SK-N-SH (cell line): ENCODE data around the gene TARBP1. TPM values are rescaled to one million over a fixed set of nuclear protein-coding genes. Genes with fewer than 3 reads are reported as not detected.
A peak's percentile ranks its signal among the peaks of the same experiment; 100 is the strongest.

Source experiments
- CTCF ChIA-PET: fragments of 300-600, 350-600 bp; formaldehyde crosslinking; extraction: SDS; loops from one replicate; lab custom pipeline; 2021; lab: Yijun Ruan, JAX
- POLR2A ChIA-PET: fragments of 350-600 bp; sonication (Branson Sonifier 250); formaldehyde crosslinking; extraction: SDS; loops from one replicate; lab custom pipeline; 2020; ENCODE audit warnings: antibody characterized with exemption, inconsistent platforms; lab: Yijun Ruan, JAX
- DNase-seq: peaks from one replicate; pipeline ENCODE4 v3.0.0; 2012
- H2AFZ ChIP-seq: fragments of 200-600 bp; sonication (generic); 2 replicates; pipeline ENCODE4 v1.8.1; 2016; ENCODE audit warnings: antibody characterized with exemption, mild to moderate bottlenecking, low read depth
- H3F3A ChIP-seq: fragments of 200-600 bp; sonication (generic); replicated peaks from 2 replicates; pipeline ENCODE3; 2016; ENCODE audit warnings: antibody characterized with exemption, mild to moderate bottlenecking; ENCODE audit not compliant: insufficient read depth
- H3K27ac ChIP-seq, 2 experiments: fragments of 200-500 bp in 1 of 2; fragments of 200-600 bp in 1 of 2; sonication (Bioruptor generic) in 1 of 2; sonication (generic), shearing (Covaris generic) in 1 of 2; 2 replicates each; pipeline versions ENCODE4 v1.5.1 to v1.6.1; 2014 to 2016; ENCODE audit warnings: low read depth in 2 of 2, inconsistent platforms in 1 of 2, low read length in 1 of 2, mild to moderate bottlenecking in 1 of 2, mixed read lengths in 1 of 2
- H3K27me3 ChIP-seq: fragments of 200-600 bp; sonication (generic), shearing (Covaris generic); 2 replicates; pipeline ENCODE4 v1.6.1; 2016; ENCODE audit warnings: mixed run types; ENCODE audit not compliant: insufficient read depth
- H3K36me3 ChIP-seq, 2 experiments: fragments of 200-500 bp in 1 of 2; fragments of 200-600 bp in 1 of 2; sonication (Bioruptor generic) in 1 of 2; sonication (generic) in 1 of 2; replicated peaks in 1 of 2; 2 replicates each; pipeline versions ENCODE3 to v1.5.1; 2014 to 2016; ENCODE audit warnings: low read length in 1 of 2, mild to moderate bottlenecking in 1 of 2; ENCODE audit not compliant: insufficient read depth in 2 of 2, control insufficient read depth in 1 of 2
- H3K4me1 ChIP-seq, 2 experiments: fragments of 200-500 bp in 1 of 2; fragments of 200-600 bp in 1 of 2; sonication (Bioruptor generic) in 1 of 2; sonication (generic), shearing (Covaris generic) in 1 of 2; 2 replicates each; pipeline versions ENCODE4 v1.5.1 to v1.6.1; 2014 to 2016; ENCODE audit warnings: low read depth in 1 of 2, low read length in 1 of 2, mixed run types in 1 of 2; ENCODE audit not compliant: insufficient read depth in 2 of 2, control insufficient read depth in 1 of 2
- H3K4me2 ChIP-seq: fragments of 200-600 bp; sonication (generic), shearing (Covaris generic); 2 replicates; pipeline ENCODE4 v1.6.1; 2017; ENCODE audit warnings: mixed run types
- H3K4me3 ChIP-seq, 2 experiments: fragments of 200-500 bp in 1 of 2; fragments of 200-600 bp in 1 of 2; sonication (Bioruptor generic) in 1 of 2; sonication (generic), shearing (Covaris generic) in 1 of 2; 2 replicates each; pipeline versions ENCODE4 v1.5.1 to v1.8.1; 2014 to 2016; ENCODE audit warnings: low read depth in 2 of 2, inconsistent platforms in 1 of 2, low read length in 1 of 2, mild to moderate bottlenecking in 1 of 2, mixed read lengths in 1 of 2, moderate library complexity in 1 of 2
- H3K79me2 ChIP-seq: fragments of 200-600 bp; sonication (generic); 2 replicates; pipeline ENCODE4 v1.8.1; 2017; ENCODE audit warnings: mild to moderate bottlenecking; ENCODE audit not compliant: insufficient read depth
- H3K9ac ChIP-seq: fragments of 200-600 bp; sonication (generic); 2 replicates; pipeline ENCODE4 v1.6.1; 2017; ENCODE audit warnings: mixed run types
- H3K9me2 ChIP-seq: fragments of 200-600 bp; sonication (generic); 2 replicates; pipeline ENCODE4 v1.6.1; 2017; ENCODE audit warnings: mixed run types
- H3K9me3 ChIP-seq: fragments of 200-600 bp; sonication (generic); 2 replicates; pipeline ENCODE4 v1.6.1; 2017; ENCODE audit warnings: mixed run types, mild to moderate bottlenecking, moderate library complexity
- H4K20me1 ChIP-seq: fragments of 200-600 bp; sonication (generic); 2 replicates; pipeline ENCODE4 v1.6.1; 2017; ENCODE audit warnings: mild to moderate bottlenecking, mixed run types; ENCODE audit not compliant: insufficient read depth
- CHD2 ChIP-seq: fragments of 150-350 bp; IDR thresholded peaks from 2 replicates; pipeline ENCODE4 v1.6.1; 2018; ENCODE audit warnings: low read length; ENCODE audit not compliant: partially characterized antibody
- CTCF ChIP-seq: fragments of 200-600 bp; sonication (generic); IDR thresholded peaks from 2 replicates; pipeline ENCODE4 v1.6.1; 2017; ENCODE audit warnings: antibody characterized with exemption, mild to moderate bottlenecking, moderate library complexity
- EZH2phosphoT487 ChIP-seq: fragments of 200-600 bp; sonication (generic); IDR thresholded peaks from 2 replicates; pipeline ENCODE4 v1.6.1; 2017; ENCODE audit warnings: low read depth, mixed run types, mild to moderate bottlenecking, antibody characterized with exemption, moderate library complexity, borderline replicate concordance
- FOXJ3 ChIP-seq: sonication (generic); formaldehyde crosslinking; IDR thresholded peaks from 2 replicates; pipeline ENCODE4 v1.5.1; 2020; ENCODE audit warnings: mild to moderate bottlenecking, missing genetic modification reagents
- FOXM1 ChIP-seq: IDR thresholded peaks from 2 replicates; pipeline ENCODE4 v1.4.0; 2012; ENCODE audit warnings: low read depth, mild to moderate bottlenecking
- GATA2 ChIP-seq: sonication (generic); formaldehyde crosslinking; IDR thresholded peaks from 2 replicates; pipeline ENCODE4 v1.5.0; 2020; ENCODE audit warnings: mild to moderate bottlenecking, missing genetic modification reagents
- NFIC ChIP-seq: IDR thresholded peaks from 2 replicates; pipeline ENCODE4 v1.4.0; 2012; ENCODE audit warnings: borderline replicate concordance
- RAD21 ChIP-seq: IDR thresholded peaks from 2 replicates; pipeline ENCODE4 v1.6.1; 2012; ENCODE audit warnings: mild to moderate bottlenecking, low read length
- RCOR1 ChIP-seq: fragments of 150-350 bp; IDR thresholded peaks from 2 replicates; pipeline ENCODE4 v1.6.1; 2017; ENCODE audit warnings: antibody characterized with exemption, low read length
- RFX5 ChIP-seq: IDR thresholded peaks from 2 replicates; pipeline ENCODE4 v1.6.1; 2012; ENCODE audit warnings: mild to moderate bottlenecking, improper control_type of control experiment, low read length
- SMC3 ChIP-seq: IDR thresholded peaks from 2 replicates; pipeline ENCODE4 v1.6.1; 2012; ENCODE audit warnings: low read depth, low read length, improper control_type of control experiment
- TAF1 ChIP-seq: IDR thresholded peaks from 2 replicates; pipeline ENCODE4 v1.6.1; 2012; ENCODE audit warnings: low read depth, mild to moderate bottlenecking, low read length, moderate library complexity, borderline replicate concordance
- TEAD4 ChIP-seq: IDR thresholded peaks from 2 replicates; pipeline ENCODE4 v1.4.0; 2012; ENCODE audit warnings: mild to moderate bottlenecking, borderline replicate concordance; ENCODE audit not compliant: insufficient read depth
- WGBS: methylation state at CpG from one replicate; pipeline ENCODE4 v1.1.6; 2017; ENCODE audit warnings: low lambda C conversion rate; 5-methylcytosine and 5-hydroxymethylcytosine counted together
- polyA plus RNA-seq, 3 experiments: library from polyadenylated mRNA; depleted of rRNA; stranded (reverse); fragments of >200 nt; gene quantifications; 2 replicates each; pipeline ENCODE4 v1.2.3, GENCODE V29; 2012
- TF ChIP-seq, protein P1 (sequence below): fragments of 150-350 bp; IDR thresholded peaks from 2 replicates; pipeline ENCODE4 v1.6.1; 2017; ENCODE audit warnings: antibody characterized with exemption, low read length, low read depth, borderline replicate concordance
- TF ChIP-seq, protein P2 (sequence below): IDR thresholded peaks from 2 replicates; pipeline ENCODE4 v1.6.1; 2012; ENCODE audit warnings: mild to moderate bottlenecking, low read depth, low read length, moderate library complexity
- TF ChIP-seq, protein P3 (sequence below): IDR thresholded peaks from 2 replicates; pipeline ENCODE4 v1.4.0; 2012; ENCODE audit warnings: low read depth, borderline replicate concordance

The TARBP1 gene
- polyA plus RNA-seq, 1 of the 3 experiments (the other 2 are of a cell fraction), result 33.0 TPM

DNA sequence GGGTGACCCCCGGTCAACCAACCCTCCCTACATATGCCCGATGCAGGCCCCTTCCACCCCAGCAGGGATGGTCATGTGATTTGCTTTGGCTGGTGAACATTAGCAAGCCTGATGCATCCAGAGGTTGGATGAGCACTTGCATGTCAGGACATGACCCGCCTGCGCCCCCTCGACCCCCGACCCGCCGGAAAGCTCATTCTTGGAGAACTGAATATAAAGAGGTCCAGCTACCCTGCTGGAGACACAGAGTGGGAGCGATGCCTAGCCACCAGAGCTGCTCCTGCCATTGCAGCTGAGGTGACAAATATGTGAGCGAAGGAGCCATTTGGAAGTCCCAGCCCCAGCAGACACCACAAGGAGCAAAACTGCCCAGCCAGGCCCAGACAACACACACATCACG, 66.1 kb downstream of the TARBP1 start:
- DNase-seq, result no peak
- TF ChIP-seq SMC3 (no peak), NFIC (no peak), FOXM1 (no peak), FOXJ3 (no peak), TEAD4 (no peak), GATA2 (CRISPR knock-in tag) (no peak)
- TF ChIP-seq, protein P1, sequence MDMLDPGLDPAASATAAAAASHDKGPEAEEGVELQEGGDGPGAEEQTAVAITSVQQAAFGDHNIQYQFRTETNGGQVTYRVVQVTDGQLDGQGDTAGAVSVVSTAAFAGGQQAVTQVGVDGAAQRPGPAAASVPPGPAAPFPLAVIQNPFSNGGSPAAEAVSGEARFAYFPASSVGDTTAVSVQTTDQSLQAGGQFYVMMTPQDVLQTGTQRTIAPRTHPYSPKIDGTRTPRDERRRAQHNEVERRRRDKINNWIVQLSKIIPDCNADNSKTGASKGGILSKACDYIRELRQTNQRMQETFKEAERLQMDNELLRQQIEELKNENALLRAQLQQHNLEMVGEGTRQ, result no peak
- TF ChIP-seq, protein P2, sequence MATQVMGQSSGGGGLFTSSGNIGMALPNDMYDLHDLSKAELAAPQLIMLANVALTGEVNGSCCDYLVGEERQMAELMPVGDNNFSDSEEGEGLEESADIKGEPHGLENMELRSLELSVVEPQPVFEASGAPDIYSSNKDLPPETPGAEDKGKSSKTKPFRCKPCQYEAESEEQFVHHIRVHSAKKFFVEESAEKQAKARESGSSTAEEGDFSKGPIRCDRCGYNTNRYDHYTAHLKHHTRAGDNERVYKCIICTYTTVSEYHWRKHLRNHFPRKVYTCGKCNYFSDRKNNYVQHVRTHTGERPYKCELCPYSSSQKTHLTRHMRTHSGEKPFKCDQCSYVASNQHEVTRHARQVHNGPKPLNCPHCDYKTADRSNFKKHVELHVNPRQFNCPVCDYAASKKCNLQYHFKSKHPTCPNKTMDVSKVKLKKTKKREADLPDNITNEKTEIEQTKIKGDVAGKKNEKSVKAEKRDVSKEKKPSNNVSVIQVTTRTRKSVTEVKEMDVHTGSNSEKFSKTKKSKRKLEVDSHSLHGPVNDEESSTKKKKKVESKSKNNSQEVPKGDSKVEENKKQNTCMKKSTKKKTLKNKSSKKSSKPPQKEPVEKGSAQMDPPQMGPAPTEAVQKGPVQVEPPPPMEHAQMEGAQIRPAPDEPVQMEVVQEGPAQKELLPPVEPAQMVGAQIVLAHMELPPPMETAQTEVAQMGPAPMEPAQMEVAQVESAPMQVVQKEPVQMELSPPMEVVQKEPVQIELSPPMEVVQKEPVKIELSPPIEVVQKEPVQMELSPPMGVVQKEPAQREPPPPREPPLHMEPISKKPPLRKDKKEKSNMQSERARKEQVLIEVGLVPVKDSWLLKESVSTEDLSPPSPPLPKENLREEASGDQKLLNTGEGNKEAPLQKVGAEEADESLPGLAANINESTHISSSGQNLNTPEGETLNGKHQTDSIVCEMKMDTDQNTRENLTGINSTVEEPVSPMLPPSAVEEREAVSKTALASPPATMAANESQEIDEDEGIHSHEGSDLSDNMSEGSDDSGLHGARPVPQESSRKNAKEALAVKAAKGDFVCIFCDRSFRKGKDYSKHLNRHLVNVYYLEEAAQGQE, result no peak
- TF ChIP-seq, protein P3, sequence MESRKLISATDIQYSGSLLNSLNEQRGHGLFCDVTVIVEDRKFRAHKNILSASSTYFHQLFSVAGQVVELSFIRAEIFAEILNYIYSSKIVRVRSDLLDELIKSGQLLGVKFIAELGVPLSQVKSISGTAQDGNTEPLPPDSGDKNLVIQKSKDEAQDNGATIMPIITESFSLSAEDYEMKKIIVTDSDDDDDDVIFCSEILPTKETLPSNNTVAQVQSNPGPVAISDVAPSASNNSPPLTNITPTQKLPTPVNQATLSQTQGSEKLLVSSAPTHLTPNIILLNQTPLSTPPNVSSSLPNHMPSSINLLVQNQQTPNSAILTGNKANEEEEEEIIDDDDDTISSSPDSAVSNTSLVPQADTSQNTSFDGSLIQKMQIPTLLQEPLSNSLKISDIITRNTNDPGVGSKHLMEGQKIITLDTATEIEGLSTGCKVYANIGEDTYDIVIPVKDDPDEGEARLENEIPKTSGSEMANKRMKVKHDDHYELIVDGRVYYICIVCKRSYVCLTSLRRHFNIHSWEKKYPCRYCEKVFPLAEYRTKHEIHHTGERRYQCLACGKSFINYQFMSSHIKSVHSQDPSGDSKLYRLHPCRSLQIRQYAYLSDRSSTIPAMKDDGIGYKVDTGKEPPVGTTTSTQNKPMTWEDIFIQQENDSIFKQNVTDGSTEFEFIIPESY, result no peak
- Histone ChIP-seq H3K27me3 (no peaks in the 10 kb centered on the region), H3K36me3 (peaks cover 7 to 31% of the 10 kb centered on the region in 2 experiments), H3K27ac (no peak overlapping the region), H3K9ac (no peak overlapping the region), H3K4me1 (peaks cover 0 to 11% of the 10 kb centered on the region in 2 experiments; a peak in 2 of 4 replicates), H3F3A (no peaks in the 10 kb centered on the region), H2AFZ (no peak overlapping the region), H3K4me3 (no peak overlapping the region), H3K79me2 (no peaks in the 10 kb centered on the region), H3K4me2 (no peak overlapping the region), H4K20me1 (no peaks in the 10 kb centered on the region), H3K9me3 (no peaks in the 10 kb centered on the region), H3K9me2 (no peaks in the 10 kb centered on the region)
- CTCF ChIA-PET, result interaction anchor here (0.7 to 1.5 kb wide), 3 partner anchors 25 to 298 kb away, joined by 3 read pairs; no protein-coding TSS in a partner anchor
- 96% methylated on average over 10 of the region's 11 CpGs for WGBS
- POLR2A ChIA-PET, result interaction anchor here (0.6 kb wide), 1 partner anchor 823 kb away, joined by 4 read pairs; no protein-coding TSS in a partner anchor

DNA sequence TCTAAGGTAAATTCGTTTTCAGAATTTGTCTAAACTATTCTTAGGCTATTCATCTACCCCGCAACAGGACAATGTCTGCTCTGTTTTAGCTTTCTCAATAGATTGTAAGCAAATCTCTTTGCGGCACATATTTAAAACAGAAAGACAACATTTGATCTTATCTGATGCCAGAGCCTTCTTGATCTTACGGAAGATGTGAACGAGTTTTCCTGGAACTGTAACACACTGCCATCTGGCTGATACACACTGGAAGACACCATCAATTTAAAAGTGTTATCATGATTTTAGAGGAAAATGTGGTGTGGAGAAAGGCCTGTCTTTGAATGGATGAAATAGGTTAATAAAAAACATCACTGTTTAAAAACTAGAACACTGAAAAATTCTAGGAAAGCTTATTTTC, 69.7 kb downstream of the TARBP1 start:
- Histone ChIP-seq H3K9ac (no peak overlapping the region), H4K20me1 (no peaks in the 10 kb centered on the region), H3K4me3 (no peak overlapping the region; a peak in 1 of 4 replicates), H3K36me3 (peaks cover 7 to 24% of the 10 kb centered on the region in 2 experiments), H2AFZ (no peak overlapping the region; the same call in 1 of the 2 replicates), H3K27ac (peak overlapping the region in 1 of 2 experiments; percentile 58; a peak in 2 of 4 replicates), H3K9me3 (no peaks in the 10 kb centered on the region), H3K27me3 (no peaks in the 10 kb centered on the region), H3K4me1 (peaks cover 0 to 11% of the 10 kb centered on the region in 2 experiments; a peak in 2 of 4 replicates), H3F3A (no peaks in the 10 kb centered on the region), H3K79me2 (no peaks in the 10 kb centered on the region), H3K4me2 (no peak overlapping the region), H3K9me2 (no peaks in the 10 kb centered on the region)
- 49% methylated on average over 5 of the region's 5 CpGs for WGBS
- ChIA-PET CTCF (interaction anchor here (1.0 to 2.6 kb wide), 9 partner anchors 10 to 1008 kb away, joined by 3 to 8 read pairs (median 4); partner anchors contain the start of gene COA6), POLR2A (no interaction called here)
- DNase-seq, result peak; percentile 57
- TF ChIP-seq RAD21, result peak; percentile 69
- TF ChIP-seq CHD2, result peak; percentile 47
- peak; percentile 76 for TF ChIP-seq RCOR1
- TF ChIP-seq EZH2phosphoT487, result no peak
- no peak for TF ChIP-seq TAF1
- TF ChIP-seq CTCF, result peak; percentile 49
- TF ChIP-seq SMC3, result peak; percentile 39; the same call in 1 of the 2 replicates
- no peak for TF ChIP-seq RFX5
